Eye (tissue), 1 donor: Measurements from ENCODE around the gene BEX5.
"Not testable (repeated sequence)": the region's sequence is repeated elsewhere in the genome, so short reads cannot be mapped to it uniquely, and the experiment has no call there.

Source experiments
- DNase-seq: peaks from one replicate; pipeline ENCODE4 v3.0.0-alpha.2; 2015

The BEX5 gene

DNA sequence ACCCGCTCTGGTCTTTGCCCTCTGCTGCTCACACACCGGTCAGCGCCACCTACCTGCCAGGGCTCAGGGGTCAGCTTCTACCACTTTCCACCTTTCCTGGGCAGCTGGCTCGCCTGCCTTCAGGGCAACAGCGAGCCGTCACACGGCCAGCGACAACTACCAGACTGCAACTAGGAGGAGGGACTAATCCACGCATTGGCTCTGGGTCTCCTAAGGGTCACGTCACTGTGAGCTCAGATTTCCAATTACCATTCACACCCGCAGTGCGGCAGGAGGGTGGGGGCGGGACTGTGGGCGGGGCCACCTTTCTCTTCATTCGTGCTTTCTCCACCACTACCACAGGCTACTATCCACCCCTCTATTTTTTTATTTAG lies at the start of gene BEX5:
Gene BEX5, minus strand, starts transcription at position 172 of the 374 bp plus-strand sequence. CDS start 1,712 bp downstream, outside the sequence.
- peak; percentile 83 for DNase-seq

DNA sequence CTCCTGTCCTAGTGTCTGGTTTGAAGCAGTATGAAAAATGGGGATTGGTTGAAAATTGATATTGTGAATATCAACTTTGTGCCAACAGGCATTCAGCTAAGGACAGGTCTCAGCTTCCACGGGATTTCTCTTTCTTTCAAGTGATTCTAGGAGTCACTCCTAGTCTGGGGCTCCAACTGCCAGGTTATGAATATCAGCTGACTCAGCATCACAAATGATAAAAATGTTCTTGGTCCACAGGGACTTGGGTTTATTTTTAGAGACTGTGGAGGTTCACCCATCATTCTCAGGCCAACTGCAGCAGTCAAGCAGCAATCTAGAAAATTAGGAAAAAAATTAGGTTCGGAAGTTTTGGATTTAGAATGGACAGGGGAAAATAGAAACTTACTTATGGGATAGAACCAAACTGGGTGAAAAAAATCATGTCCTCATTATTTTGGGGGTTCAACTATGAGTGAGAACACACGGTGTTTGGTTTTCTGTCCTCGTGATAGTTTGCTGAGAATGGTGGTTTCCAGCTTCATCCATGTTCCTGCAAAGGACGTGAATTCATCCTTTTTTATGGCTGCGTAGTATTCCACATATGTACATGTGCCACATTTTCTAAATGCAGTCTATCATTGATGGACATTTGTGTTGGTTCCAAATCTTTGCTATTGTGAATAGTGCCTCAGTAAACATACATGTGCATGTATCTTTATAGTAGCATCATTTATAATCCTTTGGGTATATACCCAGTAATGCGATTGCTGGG lies 30.4 kb upstream of the BEX5 start:
- DNase-seq = no peak

DNA sequence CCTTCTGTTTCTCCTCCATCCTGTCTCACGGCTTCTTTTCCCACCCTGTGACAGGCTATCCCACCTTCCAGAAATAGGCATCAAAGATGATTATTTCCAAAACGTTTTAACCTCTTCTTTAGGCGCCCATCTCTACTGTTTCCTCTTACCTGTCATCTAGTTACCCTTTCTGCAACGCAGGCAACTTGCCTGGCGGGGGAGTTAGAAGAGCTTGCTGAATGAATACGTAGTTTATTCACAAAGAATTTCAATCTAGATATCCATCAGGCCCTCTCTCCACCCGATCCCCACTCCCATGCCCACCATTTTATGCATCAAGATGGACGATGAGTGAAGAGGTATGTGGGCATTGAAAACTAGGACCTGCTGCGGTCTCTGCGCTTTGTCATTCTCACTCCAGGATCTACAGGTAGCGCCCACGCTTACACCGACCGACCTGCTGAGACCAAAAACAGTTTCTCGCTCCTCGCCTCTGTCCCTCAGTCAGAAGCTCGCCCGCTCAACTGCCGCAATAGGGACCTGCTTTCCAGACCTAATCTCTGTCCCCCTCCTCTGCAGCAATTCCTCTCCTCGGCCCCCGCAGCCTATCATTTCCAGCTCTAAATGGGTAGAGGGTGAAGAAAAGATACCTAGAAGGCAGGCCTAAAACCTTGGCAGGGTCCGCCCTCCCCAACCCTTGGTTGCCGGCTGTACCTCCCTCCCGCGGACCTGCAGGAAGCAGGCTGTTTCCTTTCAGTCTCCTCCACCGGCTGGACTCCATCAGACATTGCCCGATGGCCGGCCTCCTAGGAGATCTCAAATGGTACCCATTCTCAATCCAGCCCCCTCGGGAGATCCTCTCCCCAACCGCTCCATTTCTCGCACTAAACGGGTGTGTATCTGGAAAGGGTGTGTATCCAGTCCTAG lies 624 bp downstream of the BEX5 start:
- DNase-seq = peak; percentile 53

DNA sequence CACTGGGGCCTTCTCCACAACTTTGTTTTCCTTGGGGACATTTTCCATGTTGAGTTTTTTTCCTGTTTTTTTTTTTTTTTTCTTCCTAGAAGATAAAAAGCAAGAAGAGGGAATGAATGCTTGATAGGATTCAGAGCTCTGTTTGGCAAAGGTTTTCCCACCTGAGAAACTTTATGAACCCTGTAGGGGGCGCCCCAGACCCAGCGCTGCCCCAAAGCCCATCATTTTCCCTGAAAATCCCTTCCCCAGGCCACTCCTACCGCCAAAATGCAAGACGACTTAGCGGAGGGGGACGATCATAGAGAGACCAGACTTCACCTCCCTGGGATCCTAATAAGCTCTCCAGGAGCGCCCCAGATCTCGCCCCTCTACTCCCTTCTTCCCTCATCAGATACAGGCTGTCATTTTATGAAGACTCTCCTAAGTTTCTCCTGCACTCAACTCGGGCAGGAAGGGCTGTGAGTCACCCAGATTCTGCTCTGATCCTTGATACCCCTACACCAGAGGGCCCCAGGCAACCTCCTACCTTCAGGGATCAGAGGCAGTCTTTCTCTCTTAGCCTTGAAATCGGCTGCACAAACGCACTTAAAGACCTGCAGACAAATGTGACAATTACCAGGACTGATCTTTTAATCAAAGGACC lies 1.4 kb downstream of the BEX5 start:
- peak; percentile 28 for DNase-seq

DNA sequence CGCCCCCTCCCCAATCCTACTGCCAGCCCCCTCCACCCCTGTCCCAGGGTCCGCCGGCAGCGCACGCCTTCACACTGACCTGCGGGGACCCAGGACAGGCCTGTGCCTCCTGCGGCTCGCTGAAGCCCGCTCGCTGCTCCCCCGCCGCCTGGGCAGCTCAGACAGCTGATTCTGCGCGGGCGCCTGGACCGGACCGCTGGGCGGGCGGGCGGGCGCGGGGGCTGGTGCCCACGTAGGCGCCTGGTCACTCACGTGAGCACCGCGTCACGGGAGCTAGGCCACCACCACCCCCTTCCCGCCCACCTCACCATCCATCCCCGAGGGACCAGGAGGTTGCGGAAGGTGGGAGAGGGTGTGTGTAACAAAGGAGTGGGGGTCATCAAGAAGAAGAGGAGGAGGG lies 13.5 kb downstream of the BEX5 start, which contains the start of gene TCEAL6:
Gene TCEAL6, minus strand, starts transcription at position 208 of the 400 bp plus-strand sequence.
- DNase-seq = peak; percentile 4

DNA sequence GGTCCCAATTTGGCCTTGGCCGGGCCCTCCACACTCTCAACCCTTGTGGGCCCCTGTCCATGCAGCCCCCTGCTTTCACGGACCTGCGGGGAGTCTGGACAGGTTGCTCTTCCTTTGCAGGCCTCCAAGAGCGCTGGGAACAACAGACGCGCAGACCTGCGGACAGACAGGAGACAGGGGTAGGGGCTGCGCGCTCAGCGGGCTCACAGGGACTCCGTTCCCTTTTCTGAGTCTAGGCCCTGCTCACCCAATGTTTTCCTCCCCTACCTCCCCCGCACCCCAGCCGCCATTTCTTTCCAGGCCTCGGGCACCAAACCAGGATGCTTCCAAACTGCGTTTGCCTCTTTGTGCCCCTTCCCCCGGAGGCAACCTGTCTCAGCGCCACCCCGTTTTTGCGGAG lies 14.1 kb downstream of the BEX5 start:
- not testable (repeated sequence) for DNase-seq

DNA sequence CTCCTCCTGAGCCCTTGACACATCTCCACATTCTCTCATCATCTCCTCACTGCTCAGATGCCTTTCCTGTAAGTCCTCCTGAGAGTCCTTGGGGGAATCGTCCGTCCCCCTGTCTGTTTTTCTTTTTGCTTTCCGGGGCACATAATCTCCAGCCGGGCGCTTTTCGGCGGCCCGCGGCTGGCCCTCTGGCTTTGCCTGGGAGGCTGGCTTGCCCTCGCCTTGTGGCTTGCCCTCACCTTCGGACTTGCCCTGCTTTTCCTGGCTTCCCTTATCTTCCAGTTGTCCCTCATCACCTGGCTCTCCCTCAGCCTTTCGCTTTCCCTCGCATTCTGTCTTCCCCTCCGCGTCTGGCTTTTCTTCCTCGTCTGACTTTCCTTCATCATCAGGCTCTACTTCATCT lies 14.9 kb downstream of the BEX5 start:
- DNase-seq = not testable (repeated sequence)

DNA sequence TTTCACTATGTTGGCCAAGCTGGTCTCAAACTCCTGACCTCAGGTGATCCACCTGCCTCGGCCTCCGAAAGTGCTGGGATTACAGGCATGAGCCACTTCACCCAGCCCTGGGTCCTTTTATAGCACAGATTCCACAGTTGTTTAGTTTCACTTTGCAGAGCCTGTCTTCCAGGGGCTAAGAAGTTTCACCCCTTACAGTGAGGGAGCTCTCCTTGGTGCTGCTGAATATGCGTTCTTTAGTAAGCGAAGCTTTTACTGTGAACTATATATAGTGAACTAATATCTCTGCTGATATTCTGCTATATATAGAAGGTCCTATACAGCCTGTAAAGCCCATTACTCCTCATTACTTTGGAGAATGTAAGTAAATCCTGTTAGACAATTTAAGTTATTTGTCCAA lies 17.7 kb downstream of the BEX5 start:
- DNase-seq = peak; percentile 21

DNA sequence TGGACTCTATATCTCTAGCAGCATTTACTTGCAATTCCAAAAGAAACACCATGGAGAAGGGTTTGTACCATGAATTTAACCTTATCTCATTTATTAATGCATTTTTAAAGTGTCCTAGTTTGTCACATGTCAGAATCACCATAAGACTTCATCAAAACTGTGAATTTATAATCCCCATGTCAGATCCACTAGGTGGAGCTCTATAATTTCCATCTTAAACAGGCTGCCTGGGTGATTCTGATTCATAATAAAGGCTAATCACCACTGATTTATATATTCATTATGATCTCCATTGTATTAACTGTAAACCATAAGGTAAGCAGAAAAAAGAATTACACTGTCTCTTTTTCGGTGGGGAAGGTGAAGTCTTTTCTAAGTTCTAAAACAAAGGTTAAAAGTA lies 26.3 kb downstream of the BEX5 start:
- no peak for DNase-seq

DNA sequence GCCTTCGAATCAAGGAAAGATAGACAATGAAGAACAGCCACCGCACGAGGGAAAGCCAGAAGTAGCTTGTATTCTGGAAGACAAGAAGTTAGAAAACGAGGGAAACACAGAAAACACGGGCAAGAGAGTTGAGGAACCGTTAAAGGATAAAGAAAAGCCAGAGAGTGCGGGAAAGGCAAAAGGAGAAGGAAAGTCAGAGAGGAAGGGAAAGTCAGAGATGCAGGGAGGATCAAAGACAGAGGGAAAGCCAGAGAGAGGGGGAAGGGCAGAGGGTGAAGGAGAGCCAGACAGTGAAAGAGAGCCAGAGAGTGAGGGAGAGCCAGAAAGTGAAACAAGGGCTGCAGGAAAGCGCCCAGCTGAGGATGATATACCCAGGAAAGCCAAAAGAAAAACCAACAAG lies 28.9 kb downstream of the BEX5 start:
- DNase-seq = peak; percentile 1

DNA sequence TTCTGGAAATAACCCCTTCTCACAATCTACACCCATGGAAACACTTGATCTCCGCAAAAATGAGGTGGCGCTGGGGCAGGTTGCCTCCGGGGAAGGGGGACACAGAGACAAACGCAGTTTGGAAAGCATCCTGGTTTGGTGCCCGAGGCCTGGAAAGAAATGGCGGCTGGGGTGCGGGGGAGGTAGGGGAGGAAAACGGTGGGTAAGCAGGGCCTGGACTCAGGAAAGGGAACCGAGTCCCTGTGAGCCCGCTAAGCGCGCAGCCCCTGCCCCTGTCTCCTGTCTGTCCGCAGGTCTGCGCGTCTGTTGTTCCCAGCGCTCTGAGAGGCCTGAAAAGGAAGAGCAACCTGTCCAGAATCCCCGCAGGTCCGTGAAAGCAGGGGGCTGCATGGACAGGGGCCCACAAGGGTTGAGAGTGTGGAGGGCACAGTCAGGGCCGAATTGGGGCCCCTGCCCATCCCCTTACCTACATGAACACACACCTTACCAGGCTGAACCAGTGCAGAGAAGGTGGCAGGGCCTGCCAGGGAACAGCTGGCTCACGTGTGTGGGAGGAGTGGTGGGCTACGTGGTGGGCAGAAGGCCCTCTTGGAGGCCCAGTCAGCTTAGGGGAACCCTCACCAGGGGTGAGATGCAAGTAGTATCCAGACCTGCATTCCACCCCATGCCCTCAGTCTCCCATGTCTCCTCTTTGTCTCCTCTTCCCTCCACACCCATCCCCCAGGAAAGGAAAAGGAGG lies 29.5 kb downstream of the BEX5 start:
- DNase-seq = peak; percentile 2

DNA sequence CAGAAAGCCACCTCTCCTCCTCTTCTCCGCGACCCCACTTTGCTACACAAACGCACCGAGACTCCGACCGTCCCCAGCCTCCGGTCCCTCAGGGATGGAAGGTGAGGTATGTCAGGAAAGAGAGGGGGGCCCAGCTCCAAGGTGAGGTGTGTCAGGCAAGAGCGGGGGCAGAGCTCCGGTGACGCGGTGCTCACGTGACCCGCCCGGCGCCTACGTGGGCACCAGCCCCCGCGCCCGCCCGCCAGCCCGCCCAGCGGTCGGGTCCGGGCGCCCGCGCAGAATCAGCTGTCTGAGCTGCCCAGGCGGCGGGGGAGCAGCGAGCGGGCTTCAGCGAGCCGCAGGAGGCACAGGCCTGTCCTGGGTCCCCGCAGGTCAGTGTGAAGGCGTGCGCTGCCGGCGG lies 30.3 kb downstream of the BEX5 start, which contains the start of gene TCEAL2:
Gene TCEAL2, plus strand, starts transcription at position 244 of the 400 bp plus-strand sequence. CDS start 1,152 bp downstream, outside the sequence.
- DNase-seq = peak; percentile 61

DNA sequence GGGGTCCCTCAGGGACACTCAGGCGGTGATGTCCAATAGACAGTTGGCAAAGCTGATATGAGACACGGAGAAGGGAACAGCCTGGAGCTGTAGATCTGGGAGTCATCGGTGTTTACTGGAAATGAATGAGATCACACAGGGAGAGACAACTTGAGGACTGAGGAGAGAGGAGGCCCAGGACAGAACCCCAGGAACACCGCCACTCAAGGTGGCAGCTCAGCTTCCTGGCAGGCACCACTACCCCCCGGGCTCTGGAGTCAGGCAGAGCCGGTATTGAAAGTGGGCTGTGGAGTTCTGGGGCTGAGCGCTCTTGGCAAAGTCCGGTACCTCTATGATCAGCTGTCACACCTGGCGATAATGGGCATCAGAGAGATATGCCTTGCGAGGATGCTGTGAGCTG lies 30.8 kb downstream of the BEX5 start:
- DNase-seq = not testable (repeated sequence)

DNA sequence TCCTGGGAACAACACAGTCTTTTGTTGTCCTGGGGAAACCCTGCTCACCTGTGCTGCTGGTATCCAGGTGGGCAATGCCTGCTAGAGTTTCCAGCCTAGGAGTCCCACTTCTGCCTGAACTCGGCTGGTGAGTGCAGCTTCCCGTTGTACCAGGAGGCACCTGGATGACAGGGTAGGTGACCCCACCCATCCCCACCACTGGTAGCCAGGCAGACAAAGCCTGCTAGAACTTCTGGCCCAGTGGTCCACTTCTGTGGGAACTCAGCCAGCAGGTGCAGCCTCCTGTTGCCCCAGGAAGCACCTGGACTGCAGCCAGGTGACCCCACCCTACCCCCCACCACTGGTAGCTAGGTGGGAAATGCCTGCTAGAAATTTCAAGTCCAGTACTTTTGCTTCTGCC lies 40.0 kb downstream of the BEX5 start:
- DNase-seq = no peak

DNA sequence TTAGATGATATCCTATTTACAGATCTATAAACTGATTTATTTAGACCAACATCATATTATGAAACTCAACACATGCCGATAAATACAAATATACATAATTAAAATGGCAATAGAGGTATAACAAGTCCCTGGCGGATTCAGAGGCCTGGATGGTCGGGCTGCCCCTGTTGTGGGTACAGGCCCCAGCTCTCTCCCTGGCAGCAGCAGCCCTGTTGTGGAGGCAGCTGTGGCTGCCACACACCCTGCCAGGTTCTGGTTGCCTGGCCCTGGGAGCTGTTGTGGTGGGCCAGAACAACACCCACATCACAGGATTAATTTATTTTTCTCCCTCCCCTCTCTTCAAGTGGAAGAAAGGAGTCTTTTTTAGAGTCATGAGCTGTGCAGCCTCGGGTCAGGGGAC lies 42.4 kb downstream of the BEX5 start:
- DNase-seq = no peak
